MM.1S (cell line): ENCODE data around the gene TTF2.

Source experiments
- DNase-seq: peaks from one replicate; pipeline ENCODE4 v3.0.0-alpha.2; 2015
- H2AFZ ChIP-seq: fragments of 300-600 bp; sonication (generic); 2 replicates; pipeline ENCODE4 v1.6.0; 2016; ENCODE audit warnings: antibody characterized with exemption, low read length
- H3F3A ChIP-seq: fragments of 300-600 bp; sonication (generic); 2 replicates; pipeline ENCODE4 v1.6.1; 2016; ENCODE audit warnings: mild to moderate bottlenecking, antibody characterized with exemption, low read length, moderate library complexity, mixed read lengths; ENCODE audit not compliant: insufficient read depth
- H3K27ac ChIP-seq: fragments of 300-600 bp; sonication (generic); 2 replicates; pipeline ENCODE4 v1.5.1; 2016; ENCODE audit warnings: mild to moderate bottlenecking, low read length
- H3K27me3 ChIP-seq: fragments of 300-600 bp; sonication (generic); replicated peaks from 2 replicates; pipeline ENCODE4 v1.6.0; 2016; ENCODE audit warnings: low read length; ENCODE audit not compliant: insufficient read depth
- H3K36me3 ChIP-seq: fragments of 300-600 bp; sonication (generic); replicated peaks from 2 replicates; pipeline ENCODE4 v1.6.1; 2016; ENCODE audit warnings: mild to moderate bottlenecking, low read length, mixed read lengths; ENCODE audit not compliant: insufficient read depth
- H3K4me1 ChIP-seq: fragments of 300-600 bp; sonication (generic); 2 replicates; pipeline ENCODE4 v1.6.1; 2016; ENCODE audit warnings: low read length, mixed read lengths
- H3K4me2 ChIP-seq: fragments of 300-600 bp; sonication (generic); 2 replicates; pipeline ENCODE4 v1.6.0; 2016; ENCODE audit warnings: low read depth, low read length
- H3K4me3 ChIP-seq: fragments of 300-600 bp; sonication (generic); 2 replicates; pipeline ENCODE4 v1.5.1; 2016; ENCODE audit warnings: low read length, mixed read lengths
- H3K79me2 ChIP-seq: fragments of 300-600 bp; sonication (generic); 2 replicates; pipeline ENCODE4 v1.6.1; 2016; ENCODE audit warnings: mixed run types, low read length, mixed read lengths
- H3K9ac ChIP-seq: fragments of 300-600 bp; sonication (generic); 2 replicates; pipeline ENCODE4 v1.6.1; 2016; ENCODE audit warnings: low read length, mixed read lengths
- H3K9me2 ChIP-seq: fragments of 300-600 bp; sonication (generic); replicated peaks from 2 replicates; pipeline ENCODE4 v1.6.1; 2016; ENCODE audit warnings: mild to moderate bottlenecking, low read length, mixed read lengths; ENCODE audit not compliant: insufficient read depth
- H3K9me3 ChIP-seq: fragments of 300-600 bp; sonication (generic); replicated peaks from 2 replicates; pipeline ENCODE4 v1.6.1; 2016; ENCODE audit warnings: mild to moderate bottlenecking, low read length, mixed read lengths; ENCODE audit not compliant: insufficient read depth
- H4K20me1 ChIP-seq: fragments of 300-600 bp; sonication (generic); 2 replicates; pipeline ENCODE4 v1.6.1; 2016; ENCODE audit warnings: mild to moderate bottlenecking, low read length, moderate library complexity, mixed read lengths; ENCODE audit not compliant: insufficient read depth
- CTCF ChIP-seq: fragments of 300-600 bp; sonication (generic); IDR thresholded peaks from 2 replicates; pipeline ENCODE4 v1.5.1; 2016; ENCODE audit warnings: antibody characterized with exemption, low read length, mixed read lengths
- EZH2 ChIP-seq: fragments of 300-600 bp; sonication (generic); optimal IDR thresholded peaks from 2 replicates; pipeline ENCODE3; 2017; ENCODE audit warnings: low read depth, mild to moderate bottlenecking, antibody characterized with exemption, low read length, mixed read lengths
- EZH2phosphoT487 ChIP-seq: fragments of 300-600 bp; sonication (generic); IDR thresholded peaks from 2 replicates; pipeline ENCODE4 v1.6.1; 2018; ENCODE audit warnings: antibody characterized with exemption, low read length

TTF2 gene

GRCh38 chr1:117084231-117084630 is 24.1 kb downstream of the TTF2 start:
- Histone ChIP-seq H3K36me3 (no peaks in the 10 kb centered on the region), H2AFZ (no peak overlapping the region), H3K79me2 (no peaks in the 10 kb centered on the region), H3K9me2 (no peaks in the 10 kb centered on the region), H3K27ac (no peak overlapping the region), H3K27me3 (no peaks in the 10 kb centered on the region), H4K20me1 (no peaks in the 10 kb centered on the region), H3K9me3 (no peaks in the 10 kb centered on the region), H3K4me2 (no peak overlapping the region), H3K9ac (no peak overlapping the region), H3F3A (no peaks in the 10 kb centered on the region), H3K4me1 (no peaks in the 10 kb centered on the region), H3K4me3 (no peak overlapping the region)
- TF ChIP-seq EZH2phosphoT487: no peak
- no peak for DNase-seq

- no peak overlapping the region for H3K27ac ChIP-seq
- H3K9me2 ChIP-seq: no peaks in the 10 kb centered on the region
- H2AFZ ChIP-seq: no peak overlapping the region
- no peak overlapping the region for H3K4me3 ChIP-seq
- peaks cover under 1% of the 10 kb centered on the region; the same call in 1 of the 2 replicates for H3K4me1 ChIP-seq
- H3F3A ChIP-seq: no peaks in the 10 kb centered on the region
- DNase-seq: no peak
- H3K9ac ChIP-seq: no peak overlapping the region
- no peaks in the 10 kb centered on the region for H4K20me1 ChIP-seq
- H3K4me2 ChIP-seq: no peak overlapping the region
- H3K9me3 ChIP-seq: no peaks in the 10 kb centered on the region
- no peaks in the 10 kb centered on the region for H3K27me3 ChIP-seq
- TF ChIP-seq EZH2 (no peak), CTCF (no peak), EZH2phosphoT487 (no peak)
- no peaks in the 10 kb centered on the region for H3K36me3 ChIP-seq
- no peaks in the 10 kb centered on the region for H3K79me2 ChIP-seq
These were observed 27.6 kb downstream of the TTF2 start for GRCh38 chr1:117087686-117088085.

GRCh38 chr1:117089996-117090395 is 29.9 kb downstream of the TTF2 start:
- Histone ChIP-seq H3K4me1 (peaks cover 16% of the 10 kb centered on the region), H3F3A (no peaks in the 10 kb centered on the region), H3K27me3 (no peaks in the 10 kb centered on the region), H3K79me2 (no peaks in the 10 kb centered on the region), H3K27ac (no peak overlapping the region), H3K9ac (no peak overlapping the region), H2AFZ (no peak overlapping the region), H3K4me2 (no peak overlapping the region), H3K4me3 (no peak overlapping the region), H4K20me1 (no peaks in the 10 kb centered on the region), H3K9me3 (no peaks in the 10 kb centered on the region), H3K9me2 (no peaks in the 10 kb centered on the region), H3K36me3 (no peaks in the 10 kb centered on the region)
- no peak for TF ChIP-seq CTCF
- no peak for TF ChIP-seq EZH2
- no peak for TF ChIP-seq EZH2phosphoT487
- no peak for DNase-seq

GRCh38 chr1:117092594-117092993 is 32.5 kb downstream of the TTF2 start:
- Histone ChIP-seq H3K27me3 (no peaks in the 10 kb centered on the region), H3K4me3 (no peak overlapping the region), H2AFZ (no peak overlapping the region), H3K9ac (no peak overlapping the region), H3K4me2 (no peak overlapping the region), H3K9me2 (no peaks in the 10 kb centered on the region), H3K79me2 (no peaks in the 10 kb centered on the region), H3K9me3 (no peaks in the 10 kb centered on the region), H4K20me1 (no peaks in the 10 kb centered on the region), H3F3A (peaks cover 7% of the 10 kb centered on the region; the same call in 1 of the 2 replicates), H3K4me1 (peaks cover 24% of the 10 kb centered on the region), H3K27ac (no peak overlapping the region; the same call in 1 of the 2 replicates), H3K36me3 (no peaks in the 10 kb centered on the region)
- TF ChIP-seq CTCF (no peak), EZH2 (no peak), EZH2phosphoT487 (no peak)
- DNase-seq: no peak
